ENCODE measurements around the gene TMEM106C.

TMEM106C gene

GRCh38 chr12:47999816-48000215 lies 36.4 kb downstream of the TMEM106C start:
- DNase-seq, result no peak

- DNase-seq, result peak; percentile 42
Observed at GRCh38 chr12:48000878-48001504, 37.6 kb downstream of the TMEM106C start.

- no peak for DNase-seq
Observed at GRCh38 chr12:48001505-48002413, 38.4 kb downstream of the TMEM106C start.

- DNase-seq, result no peak
Observed at GRCh38 chr12:48002414-48002730, 39.0 kb downstream of the TMEM106C start.

GRCh38 chr12:48002773-48003218 lies 39.4 kb downstream of the TMEM106C start:
- no peak for DNase-seq

GRCh38 chr12:48003226-48004052 lies 40.0 kb downstream of the TMEM106C start:
- DNase-seq, result no peak

- DNase-seq, result no peak
Observed at GRCh38 chr12:48004053-48004941, 40.9 kb downstream of the TMEM106C start, which contains the start of gene COL2A1. COL2A1 (minus strand) TSS chr12:48004476; CDS start chr12:48004321, 155 bp downstream.

- DNase-seq, result no peak
Observed at GRCh38 chr12:48005001-48005749, 41.8 kb downstream of the TMEM106C start.

- no peak for DNase-seq
Observed at GRCh38 chr12:48005750-48006021, 42.3 kb downstream of the TMEM106C start.

- DNase-seq, result no peak
Observed at GRCh38 chr12:48007206-48007605, 43.8 kb downstream of the TMEM106C start.

GRCh38 chr12:48008349-48008748 lies 45.0 kb downstream of the TMEM106C start:
- no peak for DNase-seq

- no peak for DNase-seq
Observed at GRCh38 chr12:48008950-48009349, 45.6 kb downstream of the TMEM106C start.

GRCh38 chr12:48009471-48009870 lies 46.1 kb downstream of the TMEM106C start:
- no peak for DNase-seq

- DNase-seq, result no peak
Observed at GRCh38 chr12:48010366-48010970, 47.1 kb downstream of the TMEM106C start.

GRCh38 chr12:48012070-48012469 lies 48.7 kb downstream of the TMEM106C start:
- no peak for DNase-seq

- no peak for DNase-seq
Observed at GRCh38 chr12:48013287-48013686, 49.9 kb downstream of the TMEM106C start.

- no peak for DNase-seq
Observed at GRCh38 chr12:48015129-48015528, 51.7 kb downstream of the TMEM106C start.

GRCh38 chr12:48015954-48016353 lies 52.6 kb downstream of the TMEM106C start:
- DNase-seq, result no peak

- DNase-seq, result no peak
Observed at GRCh38 chr12:48016373-48017020, 53.1 kb downstream of the TMEM106C start.

GRCh38 chr12:48017496-48017895 lies 54.1 kb downstream of the TMEM106C start:
- no peak for DNase-seq

Measured in RPMI8226 (cell line).